HCT116 (cell line): ENCODE results near the gene MX2. TPM values are rescaled to one million over a fixed set of nuclear protein-coding genes. Genes with fewer than 3 reads are reported as not detected.

ENCODE experiments used
- ATAC-seq: fragments of 200-7000 bp; cut with Tn5 transposase; 2 replicates; pipeline ENCODE4 v1.9.1; 2020; ENCODE audit warnings: mild to moderate bottlenecking, moderate library complexity
- BruUV-seq: library from RNA; stranded (reverse); fragments of 400-500 nt; replicated peaks from 2 replicates; lab custom pipeline; 2021; lab: Mats Ljungman, UMichigan
- CTCF ChIA-PET: fragments of 300-600 bp; sonication (Branson Sonifier 250); formaldehyde crosslinking; loops from one replicate; lab custom pipeline; 2021; ENCODE audit warnings: antibody characterized with exemption; lab: Charles Lee
- POLR2A ChIA-PET: fragments of 300-600, 350-600 bp; sonication (Branson Sonifier 250); formaldehyde crosslinking; loops from one replicate; lab custom pipeline; 2021; ENCODE audit warnings: antibody characterized with exemption; lab: Charles Lee
- RAD21 ChIA-PET, 2 experiments: fragments of 300-600 bp; sonication (Branson Sonifier 250); formaldehyde crosslinking; loops; one replicate each; lab custom pipeline; 2023; ENCODE audit warnings: low total read pairs in 2 of 2; ENCODE audit not compliant: uncharacterized antibody in 2 of 2, unreplicated experiment in 2 of 2, low non-redundant PET in 1 of 2; lab: Charles Lee
- DNase-seq: peaks from one replicate; pipeline ENCODE4 v3.0.0-alpha.2; 2010; ENCODE audit warnings: low read depth, low spot score
- H2AFZ ChIP-seq: fragments of 200-600 bp; shearing (Covaris generic), sonication (generic); 2 replicates; pipeline ENCODE4 v1.6.1; 2017; ENCODE audit warnings: low read depth, mixed run types, mixed read lengths, antibody characterized with exemption, low read length; ENCODE audit not compliant: poor library complexity, severe bottlenecking
- H3K27ac ChIP-seq: 2 replicates; pipeline ENCODE4 v1.5.1; 2012; ENCODE audit warnings: low read depth, low read length
- H3K27me3 ChIP-seq: fragments of 200-600 bp; sonication (generic); 2 replicates; pipeline ENCODE4 v1.6.1; 2016; ENCODE audit warnings: mixed run types, low read length, mixed read lengths; ENCODE audit not compliant: insufficient read depth
- H3K36me3 ChIP-seq, 2 experiments: fragments of 200-500 bp in 1 of 2; fragments of 200-600 bp in 1 of 2; sonication (Bioruptor generic) in 1 of 2; sonication (generic) in 1 of 2; 2 replicates each; pipeline versions ENCODE4 v1.5.1 to v1.6.1; 2014 to 2016; ENCODE audit warnings: low read length in 2 of 2, inconsistent platforms in 1 of 2, mixed read lengths in 1 of 2, mixed run types in 1 of 2; ENCODE audit not compliant: insufficient read depth in 2 of 2, control insufficient read depth in 1 of 2
- H3K4me1 ChIP-seq, 2 experiments: fragments of 200-600 bp in 1 of 2; sonication (generic) in 1 of 2; 2 replicates each; pipeline versions ENCODE4 v1.5.1 to v1.6.1; 2012 to 2017; ENCODE audit warnings: low read length in 2 of 2, inconsistent platforms in 1 of 2, mild to moderate bottlenecking in 1 of 2, mixed read lengths in 1 of 2, mixed run types in 1 of 2, moderate library complexity in 1 of 2; ENCODE audit not compliant: insufficient read depth in 2 of 2, control insufficient read depth in 1 of 2
- H3K4me2 ChIP-seq: fragments of 200-600 bp; sonication (generic); 2 replicates; pipeline ENCODE4 v1.6.1; 2017; ENCODE audit warnings: mixed run types, low read length, mixed read lengths
- H3K4me3 ChIP-seq, 2 experiments: fragments of 200-600 bp in 1 of 2; sonication (generic) in 1 of 2; replicated peaks in 1 of 2; 2 replicates each; pipeline ENCODE4 v1.5.1; 2011 to 2016; ENCODE audit warnings: low read length in 2 of 2, control low read depth in 1 of 2, low read depth in 1 of 2, mild to moderate bottlenecking in 1 of 2, mixed read lengths in 1 of 2, mixed run types in 1 of 2
- H3K79me2 ChIP-seq: fragments of 200-600 bp; sonication (generic); 2 replicates; pipeline ENCODE4 v1.6.1; 2017; ENCODE audit warnings: mild to moderate bottlenecking, mixed run types, low read length, moderate library complexity, mixed read lengths; ENCODE audit not compliant: insufficient read depth
- H3K9ac ChIP-seq: fragments of 200-600 bp; sonication (generic); 2 replicates; pipeline ENCODE4 v1.6.1; 2016; ENCODE audit warnings: low read length, mixed read lengths
- H3K9me2 ChIP-seq: fragments of 200-600 bp; sonication (generic), shearing (Covaris generic); 2 replicates; pipeline ENCODE4 v1.6.1; 2017; ENCODE audit warnings: mixed run types, mild to moderate bottlenecking, moderate library complexity; ENCODE audit not compliant: insufficient read depth
- H3K9me3 ChIP-seq, 2 experiments: fragments of 200-500 bp in 1 of 2; fragments of 200-600 bp in 1 of 2; sonication (Bioruptor generic) in 1 of 2; sonication (generic) in 1 of 2; 2 replicates each; pipeline ENCODE4 v1.6.1; 2014 to 2017; ENCODE audit warnings: low read length in 2 of 2, mixed read lengths in 2 of 2, inconsistent platforms in 1 of 2, low read depth in 1 of 2, mild to moderate bottlenecking in 1 of 2, mixed run types in 1 of 2, moderate library complexity in 1 of 2; ENCODE audit not compliant: control insufficient read depth in 1 of 2, insufficient read depth in 1 of 2
- H4K20me1 ChIP-seq: fragments of 200-600 bp; sonication (generic), shearing (Covaris generic); 2 replicates; pipeline ENCODE4 v1.6.1; 2017; ENCODE audit warnings: mixed run types, mild to moderate bottlenecking, moderate library complexity; ENCODE audit not compliant: insufficient read depth
- ATF3 ChIP-seq: IDR thresholded peaks from 2 replicates; pipeline ENCODE4 v1.6.1; 2012
- CEBPB ChIP-seq: IDR thresholded peaks from 2 replicates; pipeline ENCODE4 v1.6.1; 2012; ENCODE audit warnings: low read depth
- EGR1 ChIP-seq: IDR thresholded peaks from 2 replicates; pipeline ENCODE4 v1.6.1; 2012; ENCODE audit warnings: low read depth
- ELF1 ChIP-seq: IDR thresholded peaks from 2 replicates; pipeline ENCODE4 v1.6.1; 2012; ENCODE audit warnings: low read depth, borderline replicate concordance
- EZH2 ChIP-seq: fragments of 200-600 bp; sonication (generic); IDR thresholded peaks from 2 replicates; pipeline ENCODE4 v1.6.1; 2017; ENCODE audit warnings: antibody characterized with exemption, mixed run types
- EZH2phosphoT487 ChIP-seq: fragments of 200-600 bp; IDR thresholded peaks from 2 replicates; pipeline ENCODE4 v1.6.1; 2018; ENCODE audit warnings: antibody characterized with exemption, borderline replicate concordance
- FOSL1 ChIP-seq: IDR thresholded peaks from 2 replicates; pipeline ENCODE4 v1.6.1; 2012; ENCODE audit warnings: low read depth
- JUND ChIP-seq: IDR thresholded peaks from 2 replicates; pipeline ENCODE4 v1.6.1; 2012
- POLR2A ChIP-seq: IDR thresholded peaks from 2 replicates; pipeline ENCODE4 v1.7.0; 2011; ENCODE audit warnings: borderline replicate concordance; ENCODE audit not compliant: insufficient read depth, insufficient read length; ENCODE audit errors: extremely low read depth
- POLR2AphosphoS5 ChIP-seq: IDR thresholded peaks from 2 replicates; pipeline ENCODE4 v1.6.1; 2011; ENCODE audit warnings: mild to moderate bottlenecking, low read depth, low read length, moderate library complexity
- RAD21 ChIP-seq: IDR thresholded peaks from 2 replicates; pipeline ENCODE4 v1.6.1; 2012; ENCODE audit warnings: low read depth, mild to moderate bottlenecking
- REST ChIP-seq: IDR thresholded peaks from 2 replicates; pipeline ENCODE4 v1.6.1; 2012; ENCODE audit warnings: low read depth
- SIN3A ChIP-seq: IDR thresholded peaks from 2 replicates; pipeline ENCODE4 v1.6.1; 2012; ENCODE audit warnings: low read depth
- SP1 ChIP-seq: IDR thresholded peaks from 2 replicates; pipeline ENCODE4 v1.6.1; 2012; ENCODE audit warnings: low read depth
- SRF ChIP-seq: IDR thresholded peaks from 2 replicates; pipeline ENCODE4 v1.6.1; 2012; ENCODE audit warnings: low read depth
- TCF7L2 ChIP-seq: IDR thresholded peaks from 2 replicates; pipeline ENCODE4 v1.7.0; 2011; ENCODE audit warnings: borderline replicate concordance, inconsistent platforms; ENCODE audit not compliant: insufficient read depth, insufficient read length; ENCODE audit errors: extremely low read depth
- YY1 ChIP-seq: IDR thresholded peaks from 2 replicates; pipeline ENCODE4 v1.6.1; 2011; ENCODE audit warnings: low read length, low read depth, moderate library complexity, mild to moderate bottlenecking; ENCODE audit not compliant: insufficient replicate concordance; ENCODE audit errors: extremely low read depth
- ZBTB33 ChIP-seq: IDR thresholded peaks from 2 replicates; pipeline ENCODE4 v1.6.1; 2011; ENCODE audit warnings: mild to moderate bottlenecking, low read length, moderate library complexity; ENCODE audit not compliant: insufficient replicate concordance; ENCODE audit errors: extremely low read depth
- ZNF274 ChIP-seq: fragments of 200-500 bp; sonication (Bioruptor generic); IDR thresholded peaks from 2 replicates; pipeline ENCODE4 v1.6.1; 2014; ENCODE audit warnings: mild to moderate bottlenecking, low read depth, low read length, inconsistent platforms
- intact Hi-C: fragments of 100-400 bp; cut with micrococcal nuclease; formaldehyde crosslinking; loops from 2 replicates; pipeline ENCODE4 v1.10.0; 2022
- total RNA-seq: library from RNA; stranded (reverse); gene quantifications from one replicate; pipeline ENCODE4 v1.2.1, GENCODE V29; 2021; ENCODE audit not compliant: unreplicated experiment

MX2 gene
- total RNA-seq, 1 experiment from 2014 or later = 0.22 TPM

GRCh38 chr21:41441546-41441945 lies 79.7 kb downstream of the MX2 start:
- H3K36me3 ChIP-seq = no peaks in the 10 kb centered on the region
- no peak overlapping the region for H3K27ac ChIP-seq
- no peaks in the 10 kb centered on the region for H3K4me1 ChIP-seq
- no peaks in the 10 kb centered on the region for H3K9me2 ChIP-seq
- intact Hi-C loops = no loop called here
- ChIA-PET CTCF (no interaction called here), POLR2A (no interaction called here), RAD21 (no interaction called here)
- no peaks in the 10 kb centered on the region for H3K9me3 ChIP-seq
- H3K4me2 ChIP-seq = no peak overlapping the region
- no peaks in the 10 kb centered on the region for H3K27me3 ChIP-seq
- H3K79me2 ChIP-seq = no peaks in the 10 kb centered on the region
- no peak overlapping the region for H3K9ac ChIP-seq
- TF ChIP-seq POLR2AphosphoS5 (no peak), EGR1 (no peak), ZBTB33 (no peak), FOSL1 (no peak), SRF (no peak), YY1 (no peak), ELF1 (no peak), RAD21 (no peak), EZH2 (no peak), CEBPB (no peak), SP1 (no peak), EZH2phosphoT487 (no peak), POLR2A (no peak), ATF3 (no peak), ZNF274 (no peak), SIN3A (no peak), REST (no peak), TCF7L2 (no peak), JUND (no peak)
- no peak overlapping the region for H2AFZ ChIP-seq
- no peak overlapping the region for H3K4me3 ChIP-seq
- DNase-seq = no peak
- no TSS peak for BruUV-seq
- ATAC-seq = no peak
- no peaks in the 10 kb centered on the region for H4K20me1 ChIP-seq
